ENCODE measurements around the gene NIPA2.

NIPA2 gene

GRCh38 chr15:22891426-22892210, 53.2 kb downstream of the NIPA2 start:
- Histone ChIP-seq H3K36me3 (ENCODE audit: insufficient read depth, low read length) (peaks cover 29% of the 10 kb centered on the region), H3K27me3 (ENCODE audit: control insufficient read depth, insufficient read depth, low read length) (no peaks in the 10 kb centered on the region)

DNA sequence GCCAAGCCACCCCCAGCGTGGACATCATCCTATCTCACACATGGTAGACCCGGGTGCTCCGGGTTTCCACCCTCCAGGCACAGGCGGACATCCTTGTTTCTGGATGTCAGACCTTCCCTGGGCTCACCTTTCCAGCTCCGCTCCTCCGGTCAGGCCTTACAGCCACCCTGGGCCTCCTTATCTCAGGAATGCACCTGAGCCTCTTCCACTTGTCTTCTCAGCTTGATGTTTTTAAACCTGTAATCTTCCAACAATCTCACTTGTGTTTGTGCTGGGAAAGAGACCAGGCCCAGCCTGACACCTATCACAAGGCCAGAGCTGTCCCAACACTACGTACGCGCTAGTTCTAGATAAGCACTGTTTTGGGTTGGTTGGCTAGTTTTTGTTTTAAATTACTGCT, 53.9 kb downstream of the NIPA2 start:
- H3K36me3 ChIP-seq (ENCODE audit: insufficient read depth, low read length) = peaks cover 23% of the 10 kb centered on the region
- H3K27me3 ChIP-seq (ENCODE audit: control insufficient read depth, insufficient read depth, low read length) = no peaks in the 10 kb centered on the region
- H3K4me2 ChIP-seq (ENCODE audit: low read length) = no peak overlapping the region
- no peak overlapping the region for H3K9ac ChIP-seq (ENCODE audit: low read depth, low read length)
- H3K4me1 ChIP-seq (ENCODE audit: control insufficient read depth, insufficient read depth, low read length) = peaks cover 21% of the 10 kb centered on the region
- no peak overlapping the region for H3K4me3 ChIP-seq (ENCODE audit: low read length)
- no peaks in the 10 kb centered on the region for H3K9me3 ChIP-seq (replicated peaks; ENCODE audit: low read length)

More at GRCh38 chr15:22891426-22892210, 53.2 kb downstream of the NIPA2 start:
- Histone ChIP-seq H3K4me1 (ENCODE audit: control insufficient read depth, insufficient read depth, low read length) (peaks cover 28% of the 10 kb centered on the region), H3K4me3 (ENCODE audit: low read length) (no peak overlapping the region), H3K9me3 (replicated peaks; ENCODE audit: low read length) (no peaks in the 10 kb centered on the region), H3K9ac (ENCODE audit: low read depth, low read length) (no peak overlapping the region), H3K4me2 (ENCODE audit: low read length) (no peak overlapping the region)

GRCh38 chr15:22893081-22893480, 54.6 kb downstream of the NIPA2 start:
- Histone ChIP-seq H3K9ac (ENCODE audit: low read depth, low read length) (no peak overlapping the region), H3K4me1 (ENCODE audit: control insufficient read depth, insufficient read depth, low read length) (peaks cover 13% of the 10 kb centered on the region), H3K4me2 (ENCODE audit: low read length) (no peak overlapping the region), H3K9me3 (replicated peaks; ENCODE audit: low read length) (no peaks in the 10 kb centered on the region), H3K4me3 (ENCODE audit: low read length) (no peak overlapping the region), H3K27me3 (ENCODE audit: control insufficient read depth, insufficient read depth, low read length) (no peaks in the 10 kb centered on the region), H3K36me3 (ENCODE audit: insufficient read depth, low read length) (peaks cover 27% of the 10 kb centered on the region)

DNA sequence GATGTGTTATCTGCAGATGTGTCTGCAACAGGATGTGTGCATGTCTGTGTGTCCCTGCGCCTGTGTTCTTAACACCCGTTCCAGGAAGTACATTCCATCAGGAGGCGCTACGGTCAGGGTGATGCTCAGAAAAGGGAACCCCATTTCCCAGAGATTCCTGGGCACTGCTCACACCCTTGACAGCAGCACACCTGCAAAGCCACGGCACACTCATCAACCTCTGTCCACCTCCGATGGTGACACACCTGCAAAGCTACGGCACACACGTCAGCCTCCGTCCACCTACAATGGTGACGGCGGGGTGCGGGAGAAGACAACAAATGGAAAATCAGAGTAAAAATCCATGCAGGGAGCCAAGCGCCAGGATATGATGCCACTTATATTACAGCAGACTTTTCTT, 55.4 kb downstream of the NIPA2 start:
- H3K36me3 ChIP-seq (ENCODE audit: insufficient read depth, low read length) = peaks cover 27% of the 10 kb centered on the region
- H3K4me3 ChIP-seq (ENCODE audit: low read length) = no peak overlapping the region
- no peak overlapping the region for H3K4me2 ChIP-seq (ENCODE audit: low read length)
- peaks cover 5% of the 10 kb centered on the region for H3K4me1 ChIP-seq (ENCODE audit: control insufficient read depth, insufficient read depth, low read length)
- no peak overlapping the region for H3K9ac ChIP-seq (ENCODE audit: low read depth, low read length)
- H3K27me3 ChIP-seq (ENCODE audit: control insufficient read depth, insufficient read depth, low read length) = no peaks in the 10 kb centered on the region
- H3K9me3 ChIP-seq (replicated peaks; ENCODE audit: low read length) = no peaks in the 10 kb centered on the region

- no peaks in the 10 kb centered on the region for H3K9me3 ChIP-seq (replicated peaks; ENCODE audit: low read length)
- no peak overlapping the region for H3K4me3 ChIP-seq (ENCODE audit: low read length)
- H3K9ac ChIP-seq (ENCODE audit: low read depth, low read length) = no peak overlapping the region
- H3K27me3 ChIP-seq (ENCODE audit: control insufficient read depth, insufficient read depth, low read length) = no peaks in the 10 kb centered on the region
- H3K4me2 ChIP-seq (ENCODE audit: low read length) = no peak overlapping the region
- peaks cover 35% of the 10 kb centered on the region for H3K36me3 ChIP-seq (ENCODE audit: insufficient read depth, low read length)
- H3K4me1 ChIP-seq (ENCODE audit: control insufficient read depth, insufficient read depth, low read length) = peaks cover 5% of the 10 kb centered on the region
Observed at GRCh38 chr15:22895465-22896190, 57.2 kb downstream of the NIPA2 start.

DNA sequence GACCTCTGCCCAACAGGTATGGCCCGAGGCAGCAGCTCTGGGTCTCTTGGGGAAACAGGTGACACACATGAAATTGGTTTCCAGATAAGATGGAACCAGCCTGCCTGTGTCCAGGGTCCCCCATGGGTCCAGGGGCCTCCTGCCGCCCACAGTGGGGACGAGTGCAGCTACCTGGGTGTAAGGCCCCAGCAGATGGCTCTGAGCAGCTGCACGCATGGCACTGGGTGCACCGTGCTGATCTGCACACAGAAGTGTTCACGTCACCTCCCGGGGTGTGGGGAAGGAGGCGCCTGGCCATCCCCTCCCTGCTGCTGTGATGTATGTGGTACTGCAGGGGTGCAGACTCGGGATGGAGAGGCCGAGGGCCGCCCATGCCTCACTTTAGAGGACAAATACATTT, 63.6 kb downstream of the NIPA2 start:
- no peak overlapping the region for H3K9ac ChIP-seq (ENCODE audit: low read depth, low read length)
- peaks cover 45% of the 10 kb centered on the region for H3K36me3 ChIP-seq (ENCODE audit: insufficient read depth, low read length)
- no peak overlapping the region for H3K4me2 ChIP-seq (ENCODE audit: low read length)
- no peaks in the 10 kb centered on the region for H3K4me1 ChIP-seq (ENCODE audit: control insufficient read depth, insufficient read depth, low read length)
- H3K27me3 ChIP-seq (ENCODE audit: control insufficient read depth, insufficient read depth, low read length) = no peaks in the 10 kb centered on the region
- H3K4me3 ChIP-seq (ENCODE audit: low read length) = no peak overlapping the region
- H3K9me3 ChIP-seq (replicated peaks; ENCODE audit: low read length) = no peaks in the 10 kb centered on the region

- Histone ChIP-seq H3K9ac (ENCODE audit: low read depth, low read length) (no peak overlapping the region), H3K4me3 (ENCODE audit: low read length) (no peak overlapping the region), H3K27me3 (ENCODE audit: control insufficient read depth, insufficient read depth, low read length) (no peaks in the 10 kb centered on the region), H3K36me3 (ENCODE audit: insufficient read depth, low read length) (peaks cover 50% of the 10 kb centered on the region), H3K4me1 (ENCODE audit: control insufficient read depth, insufficient read depth, low read length) (no peaks in the 10 kb centered on the region), H3K4me2 (ENCODE audit: low read length) (no peak overlapping the region), H3K9me3 (replicated peaks; ENCODE audit: low read length) (no peaks in the 10 kb centered on the region)
Observed at GRCh38 chr15:22902578-22902977, 64.1 kb downstream of the NIPA2 start.

DNA sequence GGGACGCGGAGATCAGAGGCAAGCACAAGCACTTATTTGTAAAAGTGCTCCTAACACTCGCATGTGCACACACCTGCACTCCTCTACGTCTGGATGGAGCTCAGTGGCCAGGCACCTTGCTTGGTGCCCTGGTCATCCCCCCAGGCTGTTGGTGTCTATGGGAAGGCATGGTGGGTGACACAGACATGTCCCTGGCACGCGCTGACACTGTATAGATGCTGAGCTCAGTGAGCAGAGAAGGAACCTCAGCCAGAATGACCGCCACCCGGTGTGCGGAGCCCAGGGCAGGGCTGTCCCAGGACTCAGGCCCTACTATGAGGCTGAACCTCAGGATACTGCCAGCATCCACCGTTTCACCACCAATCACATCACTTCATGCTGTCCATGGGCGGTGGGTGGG, 64.5 kb downstream of the NIPA2 start:
- Histone ChIP-seq H3K9me3 (replicated peaks; ENCODE audit: low read length) (no peaks in the 10 kb centered on the region), H3K4me1 (ENCODE audit: control insufficient read depth, insufficient read depth, low read length) (no peaks in the 10 kb centered on the region), H3K9ac (ENCODE audit: low read depth, low read length) (no peak overlapping the region), H3K4me2 (ENCODE audit: low read length) (no peak overlapping the region), H3K27me3 (ENCODE audit: control insufficient read depth, insufficient read depth, low read length) (no peaks in the 10 kb centered on the region), H3K36me3 (ENCODE audit: insufficient read depth, low read length) (peaks cover 50% of the 10 kb centered on the region), H3K4me3 (ENCODE audit: low read length) (no peak overlapping the region)

- Histone ChIP-seq H3K4me2 (ENCODE audit: low read length) (no peak overlapping the region), H3K9ac (ENCODE audit: low read depth, low read length) (no peak overlapping the region), H3K36me3 (ENCODE audit: insufficient read depth, low read length) (peaks cover 52% of the 10 kb centered on the region), H3K9me3 (replicated peaks; ENCODE audit: low read length) (no peaks in the 10 kb centered on the region), H3K27me3 (ENCODE audit: control insufficient read depth, insufficient read depth, low read length) (no peaks in the 10 kb centered on the region), H3K4me3 (ENCODE audit: low read length) (no peak overlapping the region), H3K4me1 (ENCODE audit: control insufficient read depth, insufficient read depth, low read length) (no peaks in the 10 kb centered on the region)
Observed at GRCh38 chr15:22903427-22903826, 65.0 kb downstream of the NIPA2 start.

GRCh38 chr15:22903961-22904534, 65.6 kb downstream of the NIPA2 start:
- H3K4me1 ChIP-seq (ENCODE audit: control insufficient read depth, insufficient read depth, low read length) = no peaks in the 10 kb centered on the region
- no peak overlapping the region for H3K9ac ChIP-seq (ENCODE audit: low read depth, low read length)
- H3K27me3 ChIP-seq (ENCODE audit: control insufficient read depth, insufficient read depth, low read length) = no peaks in the 10 kb centered on the region
- peaks cover 57% of the 10 kb centered on the region for H3K36me3 ChIP-seq (ENCODE audit: insufficient read depth, low read length)
- H3K9me3 ChIP-seq (replicated peaks; ENCODE audit: low read length) = no peaks in the 10 kb centered on the region
- H3K4me3 ChIP-seq (ENCODE audit: low read length) = no peak overlapping the region
- no peak overlapping the region for H3K4me2 ChIP-seq (ENCODE audit: low read length)

GRCh38 chr15:22904736-22905135, 66.3 kb downstream of the NIPA2 start:
- no peak overlapping the region for H3K9ac ChIP-seq (ENCODE audit: low read depth, low read length)
- no peaks in the 10 kb centered on the region for H3K9me3 ChIP-seq (replicated peaks; ENCODE audit: low read length)
- H3K36me3 ChIP-seq (ENCODE audit: insufficient read depth, low read length) = peaks cover 60% of the 10 kb centered on the region
- no peaks in the 10 kb centered on the region for H3K4me1 ChIP-seq (ENCODE audit: control insufficient read depth, insufficient read depth, low read length)
- no peak overlapping the region for H3K4me3 ChIP-seq (ENCODE audit: low read length)
- H3K27me3 ChIP-seq (ENCODE audit: control insufficient read depth, insufficient read depth, low read length) = no peaks in the 10 kb centered on the region
- no peak overlapping the region for H3K4me2 ChIP-seq (ENCODE audit: low read length)

Data from skeletal muscle satellite cell (primary cell).